Glomerular endothelial cell (primary cell): ENCODE measurements around the gene SCIN. TPM values are rescaled to one million over a fixed set of nuclear protein-coding genes. Genes with fewer than 3 reads are reported as not detected.

Source experiments
- DNase-seq: peaks from one replicate; pipeline ENCODE4 v3.0.0-alpha.2; 2011; ENCODE audit warnings: low read depth, low spot score; ENCODE audit errors: extremely low read depth
- total RNA-seq: library from RNA; depleted of rRNA; stranded (reverse); fragments of >200 nt; gene quantifications from 2 replicates; pipeline ENCODE4 v1.2.3, GENCODE V29; 2015

SCIN gene
- total RNA-seq, 1 donor from 2014 or later: 0.35 TPM

DNA sequence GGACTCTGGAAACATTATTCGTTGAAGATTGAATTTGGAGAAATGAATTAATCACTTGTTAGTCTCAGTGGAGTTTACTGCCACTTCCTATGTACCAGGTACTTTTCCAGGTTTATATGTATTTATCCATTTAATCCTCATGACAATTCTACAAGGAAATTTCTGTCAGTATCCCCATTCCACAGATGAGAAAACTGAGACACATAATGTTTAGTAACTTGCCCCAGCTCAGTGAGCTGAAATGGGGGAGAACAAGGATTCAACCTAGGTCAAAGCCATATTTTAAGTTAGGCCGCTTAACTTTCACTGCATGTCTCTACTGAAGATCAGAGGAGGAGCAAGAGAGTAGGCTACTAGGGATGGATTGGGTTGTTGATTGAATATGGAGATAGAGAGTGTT lies 4.6 kb upstream of the SCIN start:
- DNase-seq: no peak

DNA sequence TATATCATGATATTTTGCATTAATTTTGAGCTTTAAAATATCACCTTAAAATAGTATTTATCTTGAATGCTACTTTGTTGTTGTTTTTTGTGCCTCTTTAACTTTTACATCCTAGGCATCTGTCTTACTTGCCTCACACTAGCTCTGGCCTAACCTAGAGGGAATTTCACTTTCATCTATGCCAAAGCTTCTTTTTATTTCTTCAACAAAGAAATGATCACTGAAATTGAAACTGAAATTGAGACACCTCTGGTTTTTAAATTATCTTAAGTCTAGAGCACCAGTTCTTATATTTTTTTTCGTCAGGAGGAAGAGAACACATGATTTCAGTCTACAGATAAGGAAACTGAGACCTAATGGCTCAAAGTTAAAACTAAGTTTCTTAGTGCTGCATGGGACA lies 3.5 kb upstream of the SCIN start:
- DNase-seq: no peak

DNA sequence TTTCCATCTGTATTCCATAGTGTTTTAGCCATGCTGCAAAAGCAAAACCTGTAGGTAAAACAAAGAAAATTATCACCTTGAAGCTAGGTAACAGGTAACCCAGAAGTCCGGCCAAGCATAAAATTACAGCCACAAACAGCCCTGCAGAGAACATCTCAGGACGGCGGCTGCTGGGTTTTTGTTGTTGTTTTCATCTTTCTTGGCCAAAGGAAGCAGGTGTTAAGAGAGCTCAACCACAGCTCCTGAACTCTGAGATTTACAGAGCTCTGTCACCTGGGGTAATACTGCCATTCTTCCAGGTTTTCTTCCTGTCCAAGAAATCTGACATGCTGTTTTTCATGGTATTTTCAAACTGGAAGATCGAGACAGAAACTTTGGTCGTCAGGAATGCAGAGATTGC lies 847 bp upstream of the SCIN start:
- no peak for DNase-seq

- no peak for DNase-seq
These were observed 369 bp upstream of the SCIN start for GRCh38 chr7:12570168-12570533.

GRCh38 chr7:12571691-12572090 lies 1.2 kb downstream of the SCIN start:
- DNase-seq: no peak

- DNase-seq: no peak
These were observed 2.5 kb downstream of the SCIN start for GRCh38 chr7:12572941-12573575.

GRCh38 chr7:12573885-12574284 lies 3.4 kb downstream of the SCIN start:
- DNase-seq: no peak

DNA sequence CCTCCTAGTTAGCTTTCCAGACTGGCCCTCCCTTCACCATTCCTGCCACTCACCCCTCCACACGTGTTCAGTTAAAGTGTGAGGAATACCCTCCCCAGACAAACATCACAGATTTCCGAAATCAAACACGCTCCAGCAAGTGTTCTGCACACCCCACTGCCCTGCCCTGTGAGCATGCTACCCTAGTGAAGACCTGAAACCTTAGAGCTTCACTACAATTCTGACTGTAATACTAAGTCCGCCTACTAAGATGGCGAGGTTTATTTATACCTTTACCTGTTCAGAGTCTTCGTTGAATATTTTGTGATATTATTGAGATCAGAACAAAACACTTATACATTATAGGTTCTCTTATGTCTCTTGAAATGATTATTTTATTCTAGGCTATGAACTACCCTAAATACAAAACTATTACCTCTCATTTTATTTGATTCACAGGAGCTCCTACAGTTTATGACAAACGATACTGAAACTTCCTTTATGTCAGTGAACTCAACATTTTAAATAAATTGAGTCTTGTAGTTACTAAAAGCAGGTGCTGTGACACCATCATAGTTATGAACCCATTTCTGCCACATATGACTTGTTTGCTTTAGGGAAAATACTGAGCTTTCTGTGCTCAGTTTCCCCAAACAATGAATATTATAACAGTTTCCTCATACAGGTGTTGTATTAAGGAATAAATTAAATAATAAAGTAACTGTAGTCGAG lies 8.6 kb downstream of the SCIN start:
- no peak for DNase-seq

DNA sequence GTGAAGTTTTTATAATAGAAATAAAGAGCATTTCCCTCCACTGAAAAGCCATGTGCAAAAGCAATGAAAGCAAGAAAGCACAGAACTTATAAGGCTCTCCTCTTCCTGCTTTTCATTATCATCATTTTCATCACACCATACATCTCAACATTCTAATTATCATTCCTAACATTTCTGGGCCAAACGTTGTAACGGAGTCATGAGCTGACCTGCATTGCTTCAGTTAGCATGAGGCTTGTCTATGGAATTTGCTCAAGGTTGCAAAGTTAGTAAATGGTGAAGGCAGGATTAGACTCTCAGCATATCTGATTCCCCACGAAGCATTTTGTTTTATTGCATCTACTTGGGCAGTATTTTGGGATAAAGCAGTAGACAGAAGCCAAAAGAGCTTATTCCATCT lies 11.4 kb downstream of the SCIN start:
- DNase-seq: no peak

DNA sequence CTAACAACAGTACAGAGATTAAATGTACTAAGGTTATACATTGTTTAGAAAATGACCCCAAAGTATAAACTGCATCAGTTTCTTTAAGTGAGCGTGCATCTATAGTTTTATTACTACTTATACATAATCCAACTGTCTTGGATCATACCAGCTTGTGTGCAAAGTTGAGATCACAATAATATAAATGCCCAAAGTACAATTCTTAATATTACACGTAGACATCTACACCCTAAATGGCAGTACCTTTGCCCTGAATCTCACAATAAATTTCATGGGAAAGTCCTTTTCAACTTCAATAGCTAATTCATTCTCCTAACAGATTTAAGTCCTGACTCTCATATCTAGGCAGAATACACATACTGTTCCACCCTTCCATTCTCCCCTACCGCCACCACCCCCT lies 11.8 kb downstream of the SCIN start:
- DNase-seq: no peak

GRCh38 chr7:12583176-12583575 lies 12.7 kb downstream of the SCIN start:
- DNase-seq: no peak

- no peak for DNase-seq
These were observed 13.4 kb downstream of the SCIN start for GRCh38 chr7:12583922-12584321.

DNA sequence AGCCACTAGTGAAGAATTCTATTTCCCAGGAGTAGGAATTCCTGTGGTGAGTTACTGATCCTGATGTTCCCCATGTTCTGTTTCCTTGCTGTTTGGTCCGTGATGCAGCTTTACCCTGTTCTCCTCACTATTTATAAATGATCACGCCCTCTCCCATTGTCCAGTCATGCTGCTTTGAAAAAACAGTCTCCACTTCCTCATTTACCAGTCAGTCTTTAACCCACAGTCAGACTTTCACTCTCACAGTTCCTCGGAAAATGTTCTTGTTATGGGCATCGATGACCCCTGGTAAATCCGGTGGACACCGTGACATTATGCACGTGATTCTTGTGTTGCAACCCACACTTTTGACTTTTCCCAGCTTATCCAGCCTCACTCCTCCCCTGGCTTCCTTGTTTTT lies 14.4 kb downstream of the SCIN start:
- DNase-seq: no peak

GRCh38 chr7:12586271-12586670 lies 15.8 kb downstream of the SCIN start:
- no peak for DNase-seq

- no peak for DNase-seq
These were observed 17.9 kb downstream of the SCIN start for GRCh38 chr7:12588259-12588904.

DNA sequence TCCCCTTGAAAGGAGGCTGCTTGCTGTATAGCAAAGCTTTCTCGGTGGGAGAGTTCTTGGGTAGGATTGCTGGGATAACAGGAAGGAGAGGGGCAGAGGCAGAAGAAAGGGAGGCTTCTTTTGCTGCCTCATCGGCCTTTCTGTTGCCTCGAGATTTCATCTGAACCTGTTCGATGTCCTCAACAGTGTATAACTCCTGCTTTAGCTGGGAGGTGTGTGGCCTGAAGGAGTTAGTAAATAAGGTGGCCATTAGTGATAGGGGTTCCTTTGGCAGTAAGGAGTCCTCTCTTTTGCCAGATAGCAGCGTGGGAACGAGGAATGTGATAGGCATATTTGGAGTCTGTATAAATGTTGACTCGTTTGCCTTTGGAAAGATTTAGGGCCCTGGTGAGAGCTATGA lies 20.0 kb downstream of the SCIN start:
- DNase-seq: no peak

GRCh38 chr7:12594122-12594897 lies 23.8 kb downstream of the SCIN start:
- DNase-seq: no peak

- DNase-seq: no peak
These were observed 24.6 kb downstream of the SCIN start for GRCh38 chr7:12595148-12595547.

DNA sequence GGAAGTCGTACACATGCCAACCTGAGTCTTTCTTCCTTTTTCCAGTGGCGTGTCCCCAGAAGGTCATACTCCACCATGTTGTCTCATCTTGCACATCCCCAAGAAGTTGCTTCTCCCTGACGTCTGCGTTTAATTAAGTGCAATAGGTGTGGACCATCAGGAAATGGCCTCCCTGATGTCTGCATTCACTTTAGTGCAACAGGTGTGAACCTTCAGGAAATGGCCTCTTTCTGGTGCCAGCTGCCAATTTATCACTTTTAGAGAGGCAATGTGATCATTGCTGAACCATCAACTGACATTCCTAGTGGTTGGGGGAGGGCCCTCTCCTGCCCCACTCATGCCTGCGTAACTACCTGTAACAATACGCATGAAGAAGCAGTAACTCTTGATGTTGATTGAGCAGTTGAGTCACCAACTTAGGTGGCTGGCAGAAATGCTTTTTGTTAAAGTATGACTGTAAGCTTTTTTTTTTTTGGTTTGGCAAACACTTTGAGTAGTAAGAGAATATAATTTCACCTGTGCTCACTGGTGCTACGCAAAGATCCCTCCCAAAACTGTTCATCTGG lies 25.8 kb downstream of the SCIN start:
- no peak for DNase-seq

DNA sequence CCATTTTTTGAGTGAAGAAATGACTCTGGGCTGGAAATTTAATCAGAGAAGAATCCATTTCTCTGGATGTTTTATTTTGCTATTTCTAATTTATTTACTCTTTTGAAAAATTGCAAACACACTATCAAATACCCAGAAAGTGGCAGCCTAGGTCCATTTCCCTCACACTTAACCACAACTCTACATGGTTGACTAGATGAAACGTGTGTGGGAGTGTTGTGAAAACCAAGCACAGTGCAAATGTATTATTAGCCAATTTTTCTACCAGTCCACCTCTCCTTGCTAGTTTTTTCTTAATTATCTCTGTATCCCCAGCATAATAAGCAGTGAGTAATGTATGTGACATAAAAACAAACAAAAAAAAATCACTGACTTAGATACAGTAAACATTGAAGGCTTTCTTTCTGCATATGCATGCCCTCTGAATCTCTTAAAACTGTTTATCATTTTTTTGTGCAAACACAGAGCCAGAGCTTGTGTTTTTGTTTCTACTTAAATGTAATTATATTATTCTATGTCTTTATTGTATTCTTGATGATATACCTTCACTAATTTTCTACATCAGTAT lies 30.9 kb downstream of the SCIN start:
- DNase-seq: no peak

- no peak for DNase-seq
These were observed 36.6 kb downstream of the SCIN start for GRCh38 chr7:12607134-12607533.
